Measurements from ENCODE around the gene ADGRD2. TPM values are rescaled to one million over a fixed set of nuclear protein-coding genes. Genes with fewer than 3 reads are reported as not detected.

The ADGRD2 gene
- total and polyA plus RNA-seq, 2 of the 13 experiments (the other 11 are each of a cell fraction or from before 2014, with no cell fraction given) = not detected

DNA sequence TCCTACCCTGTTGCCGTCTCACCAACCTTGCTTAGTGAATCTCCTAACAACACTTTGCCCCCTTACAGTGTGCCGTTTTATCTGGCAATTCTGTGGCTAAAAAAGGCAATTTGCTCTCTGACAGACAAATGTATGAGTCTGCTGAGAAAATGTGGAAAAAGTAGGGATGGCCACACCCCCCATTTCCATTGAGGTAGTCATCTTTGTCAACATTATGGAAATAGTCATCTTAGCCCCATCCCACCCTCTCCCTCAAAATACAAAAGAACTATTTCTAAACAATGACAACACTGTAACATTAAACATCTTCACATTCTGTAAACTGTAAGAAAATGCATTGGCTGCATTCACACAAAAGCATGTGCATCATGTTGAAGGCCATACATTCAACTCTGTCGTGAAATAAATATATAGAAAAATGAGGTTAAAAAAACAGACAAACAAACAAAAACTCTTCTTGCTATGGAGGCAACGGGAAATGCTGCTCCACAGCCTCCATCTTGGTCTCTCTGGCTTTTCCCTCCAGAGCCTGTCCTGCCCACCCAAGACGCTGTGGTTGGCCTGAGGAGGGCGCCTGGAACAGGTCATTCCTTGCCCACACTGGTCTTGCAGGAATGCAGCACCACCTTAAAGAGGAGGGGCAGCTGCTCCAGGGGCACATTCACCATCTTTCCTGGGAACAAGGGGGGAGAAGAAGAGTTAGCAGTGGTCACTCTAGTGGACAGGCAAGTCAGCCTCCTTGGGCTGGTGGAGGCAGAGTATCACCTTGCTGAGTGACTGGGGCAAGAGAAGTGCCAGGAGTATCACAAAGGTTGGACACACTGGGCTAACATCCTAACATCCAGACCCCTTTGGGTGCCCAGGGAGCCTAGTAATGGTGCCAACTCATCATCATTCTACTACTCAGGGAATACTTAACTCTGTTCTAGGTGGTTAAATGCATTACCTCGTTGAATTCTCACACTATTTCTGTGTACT lies 72.2 kb downstream of the ADGRD2 start:
- no TSS peak for BruUV-seq (replicated peaks)
- FAIRE-seq = no peak
- Histone ChIP-seq H3K79me2 (ENCODE audit: insufficient read depth, low read length) (no peaks in the 10 kb centered on the region), H4K20me1 (ENCODE audit: insufficient read depth, low read length) (no peaks in the 10 kb centered on the region), H2AFZ (ENCODE audit: low read length) (no peak overlapping the region), H3K27me3 (ENCODE audit: control insufficient read depth in 1 of 2, insufficient read depth in 2 of 2, low read length in 2 of 2) (no peaks in the 10 kb centered on the region), H3K9ac (ENCODE audit: insufficient read depth, low read depth, low read length) (no peak overlapping the region), H3K9me3 (ENCODE audit: low read length) (no peaks in the 10 kb centered on the region), H3K27ac (ENCODE audit: extremely low read length, insufficient read depth, low read length) (peak overlapping the region; percentile 99), H3K4me1 (ENCODE audit: insufficient read depth, low read length) (peaks cover 45% of the 10 kb centered on the region), H3K4me2 (ENCODE audit: low read depth, low read length) (no peak overlapping the region), H3K36me3 (replicated peaks in 1 of 2; ENCODE audit: control insufficient read depth in 1 of 2, insufficient read depth in 2 of 2, low read length in 2 of 2) (peaks cover 14 to 32% of the 10 kb centered on the region in 2 experiments), H3K4me3 (replicated peaks in 1 of 3; ENCODE audit: insufficient read depth in 1 of 3, low read depth in 2 of 3, low read length in 3 of 3) (no peak overlapping the region)
- TF ChIP-seq ZKSCAN8 (CRISPR knock-in tag; IDR thresholded peaks at IDR 0.05; ENCODE audit: borderline replicate concordance) (no peak), SRSF4 (IDR thresholded peaks at IDR 0.05; ENCODE audit: low read depth, low read length, poor library complexity, severe bottlenecking) (no peak), STAG1 (CRISPR knock-in tag; IDR thresholded peaks at IDR 0.05) (peak; percentile 4; the same call in 1 of the 2 replicates), ATAD3A (CRISPR knock-in tag; IDR thresholded peaks at IDR 0.05) (no peak), GATAD2A (CRISPR knock-in tag; IDR thresholded peaks at IDR 0.05) (no peak), ARHGAP35 (CRISPR knock-in tag; IDR thresholded peaks at IDR 0.05; ENCODE audit: borderline replicate concordance) (no peak), RFX1 (IDR thresholded peaks at IDR 0.05) (no peak)
- TF ChIP-seq, protein P1, sequence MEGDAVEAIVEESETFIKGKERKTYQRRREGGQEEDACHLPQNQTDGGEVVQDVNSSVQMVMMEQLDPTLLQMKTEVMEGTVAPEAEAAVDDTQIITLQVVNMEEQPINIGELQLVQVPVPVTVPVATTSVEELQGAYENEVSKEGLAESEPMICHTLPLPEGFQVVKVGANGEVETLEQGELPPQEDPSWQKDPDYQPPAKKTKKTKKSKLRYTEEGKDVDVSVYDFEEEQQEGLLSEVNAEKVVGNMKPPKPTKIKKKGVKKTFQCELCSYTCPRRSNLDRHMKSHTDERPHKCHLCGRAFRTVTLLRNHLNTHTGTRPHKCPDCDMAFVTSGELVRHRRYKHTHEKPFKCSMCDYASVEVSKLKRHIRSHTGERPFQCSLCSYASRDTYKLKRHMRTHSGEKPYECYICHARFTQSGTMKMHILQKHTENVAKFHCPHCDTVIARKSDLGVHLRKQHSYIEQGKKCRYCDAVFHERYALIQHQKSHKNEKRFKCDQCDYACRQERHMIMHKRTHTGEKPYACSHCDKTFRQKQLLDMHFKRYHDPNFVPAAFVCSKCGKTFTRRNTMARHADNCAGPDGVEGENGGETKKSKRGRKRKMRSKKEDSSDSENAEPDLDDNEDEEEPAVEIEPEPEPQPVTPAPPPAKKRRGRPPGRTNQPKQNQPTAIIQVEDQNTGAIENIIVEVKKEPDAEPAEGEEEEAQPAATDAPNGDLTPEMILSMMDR (CRISPR knock-in tag; IDR thresholded peaks at IDR 0.05) = peak; percentile 21; the same call in 1 of the 2 replicates
- WGBS (ENCODE audit: low lambda C conversion rate) = 93% methylated on average over 6 of the region's 7 CpGs
- in situ Hi-C loops (cut with HindIII; ENCODE audit: extremely low pct_ligation_motif_present, low pct_unique_long_range_greater_than_20kb) (no loop called here), intact Hi-C loops (cut with micrococcal nuclease; ENCODE audit: unreplicated experiment) (no loop called here)
- DNase-seq (ENCODE audit: low spot score) = no peak
- POLR2A ChIA-PET = no interaction called here
- no peak for ATAC-seq
- CTCF ChIA-PET (ENCODE audit: low intra/inter-chr PET ratio, low total read pairs) = no interaction called here

Measured in HepG2 (cell line).